HL-60 (cell line): ENCODE measurements around the gene BEST2.

ENCODE experiments used
- DNase-seq, 2 experiments: peaks; one replicate each; pipeline ENCODE4 v3.0.0-alpha.2; 2010 to 2020; ENCODE audit warnings: low read depth in 1 of 2, low spot score in 1 of 2
- H3K27ac ChIP-seq: fragments of 250-450 bp; sonication (Bioruptor Pico); replicated peaks from 2 replicates; pipeline ENCODE4 v1.5.1; 2020; ENCODE audit warnings: mild to moderate bottlenecking, moderate library complexity
- H3K27me3 ChIP-seq: fragments of 250-450 bp; sonication (Bioruptor Pico); 2 replicates; pipeline ENCODE4 v1.5.1; 2021; ENCODE audit warnings: mild to moderate bottlenecking, moderate library complexity; ENCODE audit not compliant: insufficient read depth, poor library complexity, severe bottlenecking
- H3K4me3 ChIP-seq: replicated peaks from 2 replicates; pipeline ENCODE4 v1.5.1; 2011; ENCODE audit warnings: mild to moderate bottlenecking, control low read depth, low read length; ENCODE audit not compliant: insufficient read depth
- GABPA ChIP-seq: IDR thresholded peaks from 2 replicates; pipeline ENCODE4 v1.6.1; 2012; ENCODE audit warnings: low read depth
- POLR2AphosphoS5 ChIP-seq: IDR thresholded peaks from 2 replicates; pipeline ENCODE4 v1.6.1; 2012; ENCODE audit warnings: low read depth
- REST ChIP-seq: IDR thresholded peaks from 2 replicates; pipeline ENCODE4 v1.6.1; 2012; ENCODE audit warnings: low read depth; ENCODE audit not compliant: insufficient replicate concordance
- SPI1 ChIP-seq: IDR thresholded peaks from 2 replicates; pipeline ENCODE4 v1.6.1; 2012; ENCODE audit warnings: low read depth, mild to moderate bottlenecking, borderline replicate concordance
- TF ChIP-seq, protein P1 (sequence below): IDR thresholded peaks from one replicate; pipeline ENCODE4 v1.5.1; 2011; ENCODE audit warnings: low read length, control low read depth, inconsistent platforms; ENCODE audit not compliant: insufficient read depth

The BEST2 gene

GRCh38 chr19:12727745-12728433 lies 23.7 kb upstream of the BEST2 start:
- TF ChIP-seq POLR2AphosphoS5, result 0 out of 2 replicates have a peak, but pooled peaks have one; percentile 12
- TF ChIP-seq REST, result no peak
- no peak overlapping the region for H3K27ac ChIP-seq
- no peak overlapping the region for H3K4me3 ChIP-seq
- no peak for DNase-seq
- H3K27me3 ChIP-seq, result no peaks in the 10 kb centered on the region

DNA sequence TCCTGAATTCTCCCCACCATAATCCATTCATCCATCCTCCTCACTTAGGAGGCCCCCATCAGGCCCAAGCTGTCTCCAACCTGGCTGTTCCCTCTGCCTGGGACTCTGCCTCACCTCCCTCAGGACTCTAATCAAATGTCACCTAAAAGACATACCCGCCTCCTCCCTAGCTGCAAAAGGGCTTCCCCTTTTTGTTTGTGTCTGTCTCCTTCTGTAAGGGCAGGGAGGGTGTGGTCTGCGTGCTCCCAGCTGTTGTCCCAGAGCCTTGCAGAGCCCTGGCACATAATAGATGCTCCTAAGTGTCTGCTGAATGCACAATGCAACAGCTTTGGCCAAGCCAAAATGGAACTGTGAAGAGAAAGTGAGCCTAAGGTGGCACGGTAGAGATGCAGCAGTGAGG lies 21.5 kb upstream of the BEST2 start:
- Histone ChIP-seq H3K4me3 (no peak overlapping the region), H3K27me3 (no peaks in the 10 kb centered on the region), H3K27ac (no peak overlapping the region)
- peak in 1 of 2 experiments; percentile 80 for DNase-seq
- TF ChIP-seq POLR2AphosphoS5 (no peak), REST (no peak), SPI1 (peak; percentile 96)
- TF ChIP-seq, protein P1, sequence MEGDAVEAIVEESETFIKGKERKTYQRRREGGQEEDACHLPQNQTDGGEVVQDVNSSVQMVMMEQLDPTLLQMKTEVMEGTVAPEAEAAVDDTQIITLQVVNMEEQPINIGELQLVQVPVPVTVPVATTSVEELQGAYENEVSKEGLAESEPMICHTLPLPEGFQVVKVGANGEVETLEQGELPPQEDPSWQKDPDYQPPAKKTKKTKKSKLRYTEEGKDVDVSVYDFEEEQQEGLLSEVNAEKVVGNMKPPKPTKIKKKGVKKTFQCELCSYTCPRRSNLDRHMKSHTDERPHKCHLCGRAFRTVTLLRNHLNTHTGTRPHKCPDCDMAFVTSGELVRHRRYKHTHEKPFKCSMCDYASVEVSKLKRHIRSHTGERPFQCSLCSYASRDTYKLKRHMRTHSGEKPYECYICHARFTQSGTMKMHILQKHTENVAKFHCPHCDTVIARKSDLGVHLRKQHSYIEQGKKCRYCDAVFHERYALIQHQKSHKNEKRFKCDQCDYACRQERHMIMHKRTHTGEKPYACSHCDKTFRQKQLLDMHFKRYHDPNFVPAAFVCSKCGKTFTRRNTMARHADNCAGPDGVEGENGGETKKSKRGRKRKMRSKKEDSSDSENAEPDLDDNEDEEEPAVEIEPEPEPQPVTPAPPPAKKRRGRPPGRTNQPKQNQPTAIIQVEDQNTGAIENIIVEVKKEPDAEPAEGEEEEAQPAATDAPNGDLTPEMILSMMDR, result no peak

DNA sequence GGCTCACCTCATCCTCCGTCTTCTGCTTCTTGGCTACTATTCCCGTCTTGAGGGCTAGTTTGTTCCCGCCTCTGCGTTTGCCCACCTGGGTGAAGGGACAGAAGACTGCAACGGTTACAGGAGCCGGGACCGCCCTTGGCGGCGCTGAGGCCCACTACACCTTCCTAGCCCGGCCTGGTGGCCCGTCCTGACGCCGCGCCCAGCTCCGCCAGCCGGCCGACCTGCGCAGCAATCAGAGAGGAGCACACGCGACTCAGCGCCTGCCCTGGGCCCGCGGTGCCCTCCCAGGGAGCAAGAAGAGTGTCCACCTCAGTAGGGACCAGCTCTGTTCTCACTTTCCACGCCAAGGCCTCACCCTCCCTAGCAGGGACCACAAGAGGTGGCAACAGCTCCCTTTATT lies 20.3 kb upstream of the BEST2 start:
- DNase-seq, result no peak
- no peak overlapping the region for H3K4me3 ChIP-seq
- TF ChIP-seq GABPA, result no peak
- no peak for TF ChIP-seq REST
- TF ChIP-seq POLR2AphosphoS5, result no peak
- TF ChIP-seq, protein P1, result no peak
- no peak for TF ChIP-seq SPI1
- H3K27ac ChIP-seq, result no peak overlapping the region
- no peaks in the 10 kb centered on the region for H3K27me3 ChIP-seq
